K562 (cell line): ENCODE measurements around the gene EEFSEC. TPM values are rescaled to one million over a fixed set of nuclear protein-coding genes. Genes with fewer than 3 reads are reported as not detected.

Experiments used
- ATAC-seq: fragments of 200-7000 bp; cut with Tn5 transposase; 3 replicates; pipeline ENCODE4 v1.9.1; 2020; ENCODE audit warnings: moderate library complexity
- BruUV-seq: library from RNA; stranded (reverse); fragments of 400-500 nt; replicated peaks from 2 replicates; lab custom pipeline; 2021; lab: Mats Ljungman, UMichigan
- CTCF ChIA-PET: fragments of 300-600 bp; formaldehyde crosslinking; extraction: SDS; loops from one replicate; lab custom pipeline; 2021; ENCODE audit warnings: low intra/inter-chr PET ratio; lab: Yijun Ruan, JAX
- POLR2A ChIA-PET: fragments of 300-600, 350-650 bp; sonication (Branson Sonifier 250); formaldehyde crosslinking; extraction: SDS; loops from one replicate; lab custom pipeline; 2021; ENCODE audit warnings: antibody characterized with exemption, inconsistent platforms; lab: Yijun Ruan, JAX
- DNase-seq, 4 experiments: peaks; one replicate each; pipeline versions ENCODE4 v3.0.0 to v3.0.0-alpha.2; 2011 to 2018; ENCODE audit warnings: low spot score in 3 of 4, mixed read lengths in 3 of 4; ENCODE audit errors: extremely low read depth in 1 of 4
- FAIRE-seq: peaks from 2 replicates; lab custom pipeline; 2011; peaks lifted over from hg19 to GRCh38; lab: Jason Lieb, UNC
- H2AFZ ChIP-seq: 2 replicates; pipeline ENCODE4 v1.6.0; 2011; ENCODE audit warnings: low read depth, low read length, control low read depth, inconsistent platforms
- H3K27ac ChIP-seq: fragments of 200-600 bp; 3 replicates; pipeline ENCODE4 v1.8.0; 2011; ENCODE audit warnings: low read depth, mild to moderate bottlenecking, control low read depth, inconsistent platforms, low read length, moderate library complexity, mixed read lengths; ENCODE audit errors: extremely low read depth
- H3K27me3 ChIP-seq, 2 experiments: fragments of 300-600 bp in 1 of 2; 2 replicates in 1 of 2; 3 replicates in 1 of 2; pipeline versions ENCODE4 v1.6.0 to v1.8.0; 2011; ENCODE audit warnings: inconsistent platforms in 2 of 2, low read length in 2 of 2, mild to moderate bottlenecking in 1 of 2, mixed read lengths in 1 of 2, moderate library complexity in 1 of 2; ENCODE audit not compliant: control insufficient read depth in 2 of 2, insufficient read depth in 2 of 2
- H3K36me3 ChIP-seq: fragments of 300-600 bp; 3 replicates; pipeline ENCODE4 v1.8.0; 2011; ENCODE audit warnings: mild to moderate bottlenecking, low read length, inconsistent platforms; ENCODE audit not compliant: control insufficient read depth, insufficient read depth
- H3K4me1 ChIP-seq, 2 experiments: fragments of 200-600 bp in 1 of 2; replicated peaks in 1 of 2; 2 replicates in 1 of 2; 3 replicates in 1 of 2; pipeline versions ENCODE4 v1.5.1 to v1.8.0; 2011; ENCODE audit warnings: inconsistent platforms in 2 of 2, low read length in 2 of 2, mild to moderate bottlenecking in 1 of 2, mixed read lengths in 1 of 2, moderate library complexity in 1 of 2; ENCODE audit not compliant: control insufficient read depth in 2 of 2, insufficient read depth in 2 of 2
- H3K4me2 ChIP-seq: 2 replicates; pipeline ENCODE4 v1.6.1; 2011; ENCODE audit warnings: low read length, control low read depth, inconsistent platforms, mixed read lengths; ENCODE audit not compliant: insufficient read depth
- H3K4me3 ChIP-seq: fragments of 200-600 bp; sonication (generic), shearing (Covaris generic); 2 replicates; pipeline ENCODE4 v1.5.1; 2016; ENCODE audit warnings: control low read depth, inconsistent platforms
- H3K79me2 ChIP-seq: fragments of 200-600 bp; 3 replicates; pipeline ENCODE4 v1.8.0; 2011; ENCODE audit warnings: low read length, inconsistent platforms; ENCODE audit not compliant: control insufficient read depth, insufficient read depth
- H3K9ac ChIP-seq, 2 experiments: 2 replicates each; pipeline versions ENCODE4 v1.6.0 to v1.6.1; 2011; ENCODE audit warnings: low read depth in 2 of 2, low read length in 2 of 2, control low read depth in 1 of 2, inconsistent platforms in 1 of 2, mild to moderate bottlenecking in 1 of 2, mixed read lengths in 1 of 2; ENCODE audit not compliant: insufficient read depth in 1 of 2
- H3K9me1 ChIP-seq: one replicate; pipeline ENCODE4 v1.6.0; 2011; ENCODE audit warnings: inconsistent platforms, mild to moderate bottlenecking, low read length, moderate library complexity; ENCODE audit not compliant: control insufficient read depth, insufficient read depth
- H3K9me3 ChIP-seq: replicated peaks from 2 replicates; pipeline ENCODE4 v1.5.1; 2011; ENCODE audit warnings: low read depth, low read length, inconsistent platforms; ENCODE audit not compliant: control insufficient read depth, insufficient read depth
- H4K20me1 ChIP-seq: replicated peaks from 2 replicates; pipeline ENCODE4 v1.6.1; 2011; ENCODE audit warnings: low read length, inconsistent platforms, mixed read lengths; ENCODE audit not compliant: control insufficient read depth, insufficient read depth
- BRD4 ChIP-seq: fragments of 200-600 bp; sonication (generic); IDR thresholded peaks from 2 replicates; pipeline ENCODE4 v1.6.1; 2017; ENCODE audit warnings: inconsistent platforms
- FOXP1 ChIP-seq: sonication (generic); formaldehyde crosslinking; IDR thresholded peaks from 2 replicates; pipeline ENCODE4 v1.8.0; 2022; ENCODE audit warnings: mild to moderate bottlenecking, missing genetic modification reagents
- KDM1A ChIP-seq, 2 experiments: fragments of 450-650 bp; IDR thresholded peaks; 2 replicates each; pipeline ENCODE4 v1.6.1; 2016; ENCODE audit warnings: mild to moderate bottlenecking in 2 of 2
- MNT ChIP-seq, 2 experiments: fragments of 450-650 bp; conservative IDR thresholded peaks; 2 replicates each; pipeline ENCODE4 v1.6.1; 2017; ENCODE audit warnings: mild to moderate bottlenecking in 2 of 2, moderate library complexity in 2 of 2
- PCBP1 ChIP-seq: fragments of 200-400 bp; formaldehyde crosslinking; IDR thresholded peaks from 2 replicates; pipeline ENCODE4 v1.6.1; 2018; ENCODE audit warnings: mild to moderate bottlenecking, low read depth, low read length; ENCODE audit not compliant: poor library complexity, severe bottlenecking
- RNF2 ChIP-seq: sonication (generic); IDR thresholded peaks from 2 replicates; pipeline ENCODE4 v1.6.1; 2016
- RNF219 ChIP-seq: fragments of 250-450 bp; sonication (Bioruptor Pico); IDR thresholded peaks from 2 replicates; pipeline ENCODE4 v1.5.0; 2022; ENCODE audit warnings: mild to moderate bottlenecking
- SAP30 ChIP-seq: fragments of 200-600 bp; sonication (generic); IDR thresholded peaks from 2 replicates; pipeline ENCODE4 v1.6.1; 2012; ENCODE audit warnings: borderline replicate concordance, low read depth, mild to moderate bottlenecking, moderate library complexity, low read length, control low read depth, inconsistent platforms; ENCODE audit not compliant: insufficient read depth, poor library complexity, severe bottlenecking
- SRF ChIP-seq, 2 experiments: fragments of 250-450, 450-650 bp in 1 of 2; sonication (Bioruptor Pico) in 1 of 2; sonication (generic) in 1 of 2; formaldehyde crosslinking; IDR thresholded peaks; 2 replicates each; pipeline versions ENCODE4 v1.5.0 to v1.5.1; 2020 to 2022; ENCODE audit warnings: mild to moderate bottlenecking in 1 of 2, missing genetic modification reagents in 1 of 2
- TCF7 ChIP-seq: sonication (generic); IDR thresholded peaks from 2 replicates; pipeline ENCODE4 v1.6.1; 2016; ENCODE audit warnings: antibody characterized with exemption, borderline replicate concordance
- TSC22D4 ChIP-seq: fragments of 450-650 bp; IDR thresholded peaks from 2 replicates; pipeline ENCODE4 v1.6.1; 2016; ENCODE audit warnings: missing genetic modification characterization, missing biosample characterization, control low read depth
- U2AF2 ChIP-seq: fragments of 200-400 bp; formaldehyde crosslinking; optimal IDR thresholded peaks from 2 replicates; pipeline ENCODE3; 2017; ENCODE audit warnings: low read depth, mild to moderate bottlenecking, low read length
- ZNF184 ChIP-seq: sonication (generic); formaldehyde crosslinking; IDR thresholded peaks from 2 replicates; pipeline ENCODE4 v1.5.0; 2020; ENCODE audit warnings: missing genetic modification reagents
- WGBS: fragments of 100-300 bp; shearing (Covaris generic); methylation state at CpG from one replicate; pipeline ENCODE4 v1.1.6; 2016; ENCODE audit warnings: low coverage, mixed read lengths; ENCODE audit not compliant: insufficient coverage; ENCODE audit errors: missing lambda C conversion rate; 5-methylcytosine and 5-hydroxymethylcytosine counted together
- in situ Hi-C: fragments of 300-500 bp; cut with MboI; formaldehyde crosslinking; loops from 4 replicates; pipeline ENCODE4 v1.15.0; 2018; ENCODE audit warnings: inconsistent platforms, mixed read lengths
- intact Hi-C: fragments of 100-400 bp; cut with micrococcal nuclease; formaldehyde crosslinking; loops from 2 replicates; pipeline ENCODE4 v1.14.2; 2022
- polyA plus RNA-seq, 8 experiments: library from polyadenylated mRNA; depleted of rRNA in 4 of 8; stranded (reverse) in 5 of 8; unstranded in 3 of 8; fragments of >200 nt; fragmentation: Nextera tagmentation in 2 of 8; fragmentation: Illumina TruSeq in 1 of 8; extraction: Ambion mirVana in 2 of 8; extraction: Trizol in 1 of 8; gene quantifications; 2 replicates each; pipeline versions ENCODE4 v1.2.1 to v1.2.3, GENCODE V29; 2011 to 2014; ENCODE audit warnings: inconsistent platforms in 1 of 8, missing spikeins in 1 of 8
- total RNA-seq, 7 experiments: library from RNA; depleted of rRNA in 6 of 7; stranded (reverse); fragments of >200 nt in 6 of 7; fragmentation: Illumina TruSeq in 2 of 7; extraction: Trizol in 2 of 7; gene quantifications; 2 replicates each; pipeline versions ENCODE4 v1.2.1 to v1.2.3, GENCODE V29; 2011 to 2021; ENCODE audit warnings: low replicate concordance in 1 of 7
- TF ChIP-seq, protein P1 (sequence below): fragments of 450-650 bp; IDR thresholded peaks from 2 replicates; pipeline ENCODE4 v1.6.1; 2016

Gene EEFSEC
- total and polyA plus RNA-seq, 9 of the 15 experiments (the other 6 are each of a cell fraction or from before 2014, with no cell fraction given) = 0.35 to 11.8 (median 7.7) TPM

DNA sequence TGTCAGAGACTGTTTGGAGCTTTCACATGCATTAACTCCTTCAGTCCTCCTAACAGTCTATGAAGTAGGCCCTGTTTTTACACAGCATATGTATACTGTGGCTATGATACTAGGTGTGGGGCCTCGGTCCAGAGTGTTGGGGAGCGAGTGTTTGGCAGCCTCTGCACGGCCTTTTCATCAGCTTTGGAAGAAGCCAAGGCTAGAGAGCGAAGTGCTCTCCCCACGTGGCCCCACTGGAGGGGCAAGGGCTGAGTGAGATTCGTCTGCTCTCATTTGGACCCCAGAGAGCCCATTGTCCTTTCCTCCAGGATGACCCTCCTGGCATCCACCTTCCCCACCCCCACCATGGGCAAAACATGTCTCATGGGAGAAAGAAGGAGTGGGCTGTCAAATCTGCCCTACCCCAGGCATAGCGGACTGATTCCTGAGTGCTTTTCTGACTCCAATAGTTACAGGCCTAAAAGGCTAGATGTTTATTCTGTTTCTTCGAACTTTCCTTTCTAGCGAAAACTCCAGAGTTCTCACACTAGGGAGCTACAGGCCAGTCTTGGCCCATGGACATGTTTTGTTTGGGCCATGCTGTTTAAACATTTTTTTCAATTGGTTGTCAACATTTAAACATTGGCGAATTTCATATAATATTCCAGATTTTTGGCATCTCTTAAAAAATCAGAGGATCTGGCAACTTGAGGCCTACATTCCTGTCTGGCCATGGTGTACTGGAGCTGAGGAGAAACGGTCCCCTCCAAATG lies 76.0 kb downstream of the EEFSEC start:
- in situ Hi-C loops = no loop called here
- Histone ChIP-seq H3K9me3 (no peaks in the 10 kb centered on the region), H2AFZ (no peak overlapping the region), H3K79me2 (no peaks in the 10 kb centered on the region), H3K27ac (no peak overlapping the region), H3K27me3 (no peaks in the 10 kb centered on the region), H3K9ac (no peak overlapping the region), H3K4me1 (0 out of 5 replicates have a peak, but pooled peaks cover 0 to 3% of the 10 kb centered on the region in 2 experiments), H3K4me3 (no peak overlapping the region), H3K9me1 (no peaks in the 10 kb centered on the region), H3K4me2 (no peak overlapping the region), H3K36me3 (no peaks in the 10 kb centered on the region), H4K20me1 (no peaks in the 10 kb centered on the region)
- POLR2A ChIA-PET = interaction anchor here (0.5 kb wide), 1 partner anchor 11 kb away, joined by 3 read pairs; no protein-coding TSS in a partner anchor
- DNase-seq (no peak), ATAC-seq (no peak), FAIRE-seq (no peak)
- TF ChIP-seq PCBP1 (no peak), TCF7 (no peak), TSC22D4 (no peak), ZNF184 (no peak), KDM1A (IDR thresholded peaks at IDR 0.05) (no peak), FOXP1 (CRISPR knock-in tag) (no peak), SAP30 (no peak), BRD4 (no peak), SRF (CRISPR knock-in tag; IDR thresholded peaks at IDR 0.05) (no peak), RNF2 (no peak), MNT (conservative IDR thresholded peaks at IDR 0.05) (no peak), U2AF2 (no peak), RNF219 (CRISPR knock-in tag) (no peak)
- TF ChIP-seq, protein P1, sequence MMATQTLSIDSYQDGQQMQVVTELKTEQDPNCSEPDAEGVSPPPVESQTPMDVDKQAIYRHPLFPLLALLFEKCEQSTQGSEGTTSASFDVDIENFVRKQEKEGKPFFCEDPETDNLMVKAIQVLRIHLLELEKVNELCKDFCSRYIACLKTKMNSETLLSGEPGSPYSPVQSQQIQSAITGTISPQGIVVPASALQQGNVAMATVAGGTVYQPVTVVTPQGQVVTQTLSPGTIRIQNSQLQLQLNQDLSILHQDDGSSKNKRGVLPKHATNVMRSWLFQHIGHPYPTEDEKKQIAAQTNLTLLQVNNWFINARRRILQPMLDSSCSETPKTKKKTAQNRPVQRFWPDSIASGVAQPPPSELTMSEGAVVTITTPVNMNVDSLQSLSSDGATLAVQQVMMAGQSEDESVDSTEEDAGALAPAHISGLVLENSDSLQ = no peak
- WGBS = 82% methylated on average over 10 of the region's 11 CpGs
- BruUV-seq = no TSS peak
- CTCF ChIA-PET = no interaction called here
- intact Hi-C loops = loop anchor here (5.0 kb wide), 2 partner anchors 83 to 208 kb away; no protein-coding TSS in a partner anchor
